ENCODE measurements around the gene ARPP19. TPM values are rescaled to one million over a fixed set of nuclear protein-coding genes. Genes with fewer than 3 reads are reported as not detected.
A peak's percentile ranks its signal among the peaks of the same experiment; 100 is the strongest.

ARPP19 gene
- polyA plus RNA-seq, 3 donors: 26.2 to 48.3 (median 44.4) TPM

- H3K36me3 Mint-ChIP-seq: no peaks in the 10 kb centered on the region
- Histone ChIP-seq H4K20me1 (ENCODE audit: insufficient read depth, low read length) (peaks cover 96% of the 10 kb centered on the region), H3K27me3 (ENCODE audit: control insufficient read depth in 2 of 2, insufficient read depth in 2 of 2, low read length in 2 of 2) (no peaks in the 10 kb centered on the region), H2AFZ (ENCODE audit: insufficient read depth, low read depth, low read length, poor library complexity, severe bottlenecking) (no peak overlapping the region), H3K9ac (ENCODE audit: insufficient read depth, low read length, poor library complexity, severe bottlenecking) (no peak overlapping the region), H3K79me2 (ENCODE audit: insufficient read depth, low read length) (peaks cover 97% of the 10 kb centered on the region), H3K9me3 (replicated peaks in 1 of 2; ENCODE audit: control insufficient read depth in 1 of 2, insufficient read depth in 1 of 2, low read length in 2 of 2) (no peaks in the 10 kb centered on the region), H3K4me1 (ENCODE audit: control insufficient read depth in 1 of 2, insufficient read depth in 2 of 2, low read length in 2 of 2) (peaks cover 6 to 14% of the 10 kb centered on the region in 2 donors), H3K36me3 (replicated peaks in 1 of 2; ENCODE audit: control insufficient read depth in 1 of 2, insufficient read depth in 2 of 2, low read length in 2 of 2) (no peaks in the 10 kb centered on the region), H3K4me3 (replicated peaks in 1 of 3; ENCODE audit: low read depth in 2 of 3, low read length in 3 of 3) (no peak overlapping the region), H3K4me2 (replicated peaks; ENCODE audit: extremely low read depth, low read length, poor library complexity, severe bottlenecking) (no peak overlapping the region), H3K27ac (ENCODE audit: low read depth in 1 of 2, low read length in 2 of 2) (no peak overlapping the region)
- DNase-seq: no peak
- peak overlapping the region in 1 of 7 donors; percentile 15 for H3K27ac Mint-ChIP-seq
- H3K4me3 Mint-ChIP-seq: no peak overlapping the region
- intact Hi-C loops (cut with micrococcal nuclease): no loop called here
- H3K4me1 Mint-ChIP-seq: peaks cover 27% of the 10 kb centered on the region
- H3K27me3 Mint-ChIP-seq (ENCODE audit: low read depth in 3 of 3): peaks cover 0 to 1% (median 0%) of the 10 kb centered on the region in 3 donors
- TF ChIP-seq, protein P1, sequence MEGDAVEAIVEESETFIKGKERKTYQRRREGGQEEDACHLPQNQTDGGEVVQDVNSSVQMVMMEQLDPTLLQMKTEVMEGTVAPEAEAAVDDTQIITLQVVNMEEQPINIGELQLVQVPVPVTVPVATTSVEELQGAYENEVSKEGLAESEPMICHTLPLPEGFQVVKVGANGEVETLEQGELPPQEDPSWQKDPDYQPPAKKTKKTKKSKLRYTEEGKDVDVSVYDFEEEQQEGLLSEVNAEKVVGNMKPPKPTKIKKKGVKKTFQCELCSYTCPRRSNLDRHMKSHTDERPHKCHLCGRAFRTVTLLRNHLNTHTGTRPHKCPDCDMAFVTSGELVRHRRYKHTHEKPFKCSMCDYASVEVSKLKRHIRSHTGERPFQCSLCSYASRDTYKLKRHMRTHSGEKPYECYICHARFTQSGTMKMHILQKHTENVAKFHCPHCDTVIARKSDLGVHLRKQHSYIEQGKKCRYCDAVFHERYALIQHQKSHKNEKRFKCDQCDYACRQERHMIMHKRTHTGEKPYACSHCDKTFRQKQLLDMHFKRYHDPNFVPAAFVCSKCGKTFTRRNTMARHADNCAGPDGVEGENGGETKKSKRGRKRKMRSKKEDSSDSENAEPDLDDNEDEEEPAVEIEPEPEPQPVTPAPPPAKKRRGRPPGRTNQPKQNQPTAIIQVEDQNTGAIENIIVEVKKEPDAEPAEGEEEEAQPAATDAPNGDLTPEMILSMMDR (IDR thresholded peaks at IDR 0.05): no peak
- no peaks in the 10 kb centered on the region for H3K9me3 Mint-ChIP-seq
- 100% methylated on average over 1 of the region's 2 CpGs for WGBS (ENCODE audit: insufficient coverage)
These were observed 57.7 kb downstream of the ARPP19 start for GRCh38 chr15:52511084-52511483.

DNA sequence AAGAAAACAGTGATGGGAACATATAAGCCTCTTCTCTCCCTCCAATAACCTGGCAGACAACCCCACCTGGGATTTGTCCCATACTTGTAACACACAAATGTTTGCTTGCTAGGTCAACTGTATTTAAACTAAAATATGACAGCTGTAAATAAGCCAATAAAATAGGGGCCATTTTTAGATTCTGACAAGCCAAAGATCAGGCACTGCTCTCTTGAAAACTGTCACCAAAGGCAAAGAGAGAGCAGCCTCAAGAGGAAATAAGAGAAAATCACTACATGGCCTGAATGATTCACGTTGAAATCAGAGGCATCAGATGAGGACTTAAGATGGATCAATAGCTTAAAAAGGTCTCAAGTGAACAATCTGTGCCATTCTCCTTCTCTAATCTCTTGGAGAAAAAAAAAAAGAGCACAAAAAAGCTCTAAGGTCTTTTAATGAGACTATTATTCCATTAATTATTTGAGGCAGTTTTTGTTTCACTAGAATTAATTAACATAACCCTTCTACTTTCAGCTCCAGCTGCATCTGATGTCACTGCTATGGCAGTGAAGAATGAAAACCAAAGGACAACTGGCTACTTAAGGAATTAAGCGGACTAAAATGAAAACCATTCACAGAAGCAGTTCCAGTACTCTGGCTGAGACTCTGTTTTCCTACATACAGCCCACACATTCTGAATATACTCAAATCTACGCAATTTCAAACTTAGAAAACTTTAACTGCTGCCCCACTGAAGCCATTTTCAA, 59.2 kb downstream of the ARPP19 start:
- Mint-ChIP-seq H3K9me3 (no peaks in the 10 kb centered on the region), H3K27me3 (ENCODE audit: low read depth in 3 of 3) (peaks cover 0 to 1% (median 0%) of the 10 kb centered on the region in 3 donors), H3K4me3 (no peak overlapping the region), H3K4me1 (peaks cover 40% of the 10 kb centered on the region), H3K36me3 (no peaks in the 10 kb centered on the region), H3K27ac (no peak overlapping the region)
- peaks cover 97% of the 10 kb centered on the region for H3K79me2 ChIP-seq (ENCODE audit: insufficient read depth, low read length)
- no peak for DNase-seq
- H3K9ac ChIP-seq (ENCODE audit: insufficient read depth, low read length, poor library complexity, severe bottlenecking): no peak overlapping the region
- H3K9me3 ChIP-seq (replicated peaks in 1 of 2; ENCODE audit: control insufficient read depth in 1 of 2, insufficient read depth in 1 of 2, low read length in 2 of 2): no peaks in the 10 kb centered on the region
- TF ChIP-seq, protein P1 (IDR thresholded peaks at IDR 0.05): no peak
- no peak overlapping the region for H3K27ac ChIP-seq (ENCODE audit: low read depth in 1 of 2, low read length in 2 of 2)
- intact Hi-C loops (cut with micrococcal nuclease): no loop called here
- peaks cover 96% of the 10 kb centered on the region for H4K20me1 ChIP-seq (ENCODE audit: insufficient read depth, low read length)
- no peaks in the 10 kb centered on the region for H3K36me3 ChIP-seq (replicated peaks in 1 of 2; ENCODE audit: control insufficient read depth in 1 of 2, insufficient read depth in 2 of 2, low read length in 2 of 2)
- no peaks in the 10 kb centered on the region for H3K27me3 ChIP-seq (ENCODE audit: control insufficient read depth in 2 of 2, insufficient read depth in 2 of 2, low read length in 2 of 2)
- peaks cover 20 to 28% of the 10 kb centered on the region in 2 donors for H3K4me1 ChIP-seq (ENCODE audit: control insufficient read depth in 1 of 2, insufficient read depth in 2 of 2, low read length in 2 of 2)
- H3K4me3 ChIP-seq (replicated peaks in 1 of 3; ENCODE audit: low read depth in 2 of 3, low read length in 3 of 3): no peak overlapping the region
- 100% methylated on average over 1 of the region's 3 CpGs for WGBS (ENCODE audit: insufficient coverage)
- H2AFZ ChIP-seq (ENCODE audit: insufficient read depth, low read depth, low read length, poor library complexity, severe bottlenecking): no peak overlapping the region
- H3K4me2 ChIP-seq (replicated peaks; ENCODE audit: extremely low read depth, low read length, poor library complexity, severe bottlenecking): no peak overlapping the region

Data from CD14-positive monocyte (primary cell).